Mucosa of descending colon (tissue), 3 donors: Measurements from ENCODE around the gene AKAP1. TPM values are rescaled to one million over a fixed set of nuclear protein-coding genes. Genes with fewer than 3 reads are reported as not detected.
A peak's percentile ranks its signal among the peaks of the same experiment; 100 is the strongest.

Experiments
- ATAC-seq: fragments of 200-7000 bp; cut with Tn5 transposase; one replicate; pipeline ENCODE4 v1.9.1; 2020; ENCODE audit warnings: mild to moderate bottlenecking, moderate library complexity
- DNase-seq, 3 donors: peaks; one replicate each; pipeline ENCODE4 v3.0.0-alpha.2; 2020
- H3K36me3 ChIP-seq: fragments of 200-600 bp; one replicate; pipeline ENCODE4 v1.8.0; 2021; ENCODE audit warnings: low read depth, mild to moderate bottlenecking
- H3K4me1 ChIP-seq: fragments of 200-600 bp; one replicate; pipeline ENCODE4 v1.8.0; 2021; ENCODE audit warnings: low read depth, mild to moderate bottlenecking
- H3K4me3 ChIP-seq: fragments of 200-600 bp; one replicate; pipeline ENCODE4 v1.8.0; 2021; ENCODE audit warnings: mild to moderate bottlenecking
- H3K9me3 ChIP-seq: fragments of 200-600 bp; one replicate; pipeline ENCODE4 v1.8.0; 2021; ENCODE audit warnings: mild to moderate bottlenecking
- CTCF ChIP-seq: fragments of 200-600 bp; IDR thresholded peaks from one replicate; pipeline ENCODE4 v1.8.0; 2022; ENCODE audit warnings: antibody characterized with exemption, mild to moderate bottlenecking
- intact Hi-C, 2 donors: fragments of 100-400 bp; cut with DNase I in 1 of 2; cut with micrococcal nuclease in 1 of 2; formaldehyde crosslinking; loops; one replicate each; pipeline versions ENCODE4 v1.11.0 to v1.11.1; 2022; cut with DNase I, micrococcal nuclease
- total RNA-seq, 3 donors: library from RNA; stranded (reverse); fragmentation: NEBNext Ultra II Directional in 2 of 3; extraction: Animal tissue kit (Norgen Biotek cat#: 25700) in 2 of 3; gene quantifications; one replicate each; pipeline versions ENCODE4 v1.2.1 to v1.2.4, GENCODE V29; 2021 to 2023
- donor health status: DM: no; HTN: no; CAD: no; lungs with moderate emphysema.
- donor health status: DM: no; HTN: no; CAD: no.
- donor health status: DM: no; HTN: yes; CAD: no.

The AKAP1 gene
- total RNA-seq, 3 donors from 2014 or later = 131 to 194 (median 155) TPM

GRCh38 chr17:57085448-57086068 is 512 bp downstream of the AKAP1 start:
- Histone ChIP-seq H3K4me3 (peak overlapping the region; percentile 77), H3K36me3 (no peaks in the 10 kb centered on the region), H3K4me1 (peaks cover 43% of the 10 kb centered on the region), H3K9me3 (no peaks in the 10 kb centered on the region)
- TF ChIP-seq CTCF = no peak
- ATAC-seq (peak; percentile 75), DNase-seq (peak; percentile 91 to 92 (median 91))
- intact Hi-C loops = no loop called here

- Histone ChIP-seq H3K36me3 (no peaks in the 10 kb centered on the region), H3K4me1 (peaks cover 50% of the 10 kb centered on the region), H3K4me3 (peak overlapping the region; percentile 77), H3K9me3 (no peaks in the 10 kb centered on the region)
- peak; percentile 64 for ATAC-seq
- DNase-seq = peak; percentile 85 to 89 (median 87)
- intact Hi-C loops = no loop called here
- TF ChIP-seq CTCF = no peak
Observed at GRCh38 chr17:57086069-57086930, 1.3 kb downstream of the AKAP1 start.

GRCh38 chr17:57088298-57088697 is 3.3 kb downstream of the AKAP1 start:
- DNase-seq (no peak), ATAC-seq (no peak)
- intact Hi-C loops = no loop called here
- Histone ChIP-seq H3K4me3 (no peak overlapping the region), H3K9me3 (no peaks in the 10 kb centered on the region), H3K4me1 (peaks cover 55% of the 10 kb centered on the region), H3K36me3 (no peaks in the 10 kb centered on the region)
- no peak for TF ChIP-seq CTCF

GRCh38 chr17:57089391-57089790 is 4.3 kb downstream of the AKAP1 start:
- intact Hi-C loops = no loop called here
- no peak for ATAC-seq
- H3K4me1 ChIP-seq = peaks cover 53% of the 10 kb centered on the region
- no peaks in the 10 kb centered on the region for H3K9me3 ChIP-seq
- no peak for TF ChIP-seq CTCF
- H3K4me3 ChIP-seq = no peak overlapping the region
- no peak for DNase-seq
- H3K36me3 ChIP-seq = no peaks in the 10 kb centered on the region

GRCh38 chr17:57090560-57091185 is 5.6 kb downstream of the AKAP1 start:
- Histone ChIP-seq H3K4me3 (no peak overlapping the region), H3K4me1 (peaks cover 54% of the 10 kb centered on the region), H3K36me3 (no peaks in the 10 kb centered on the region), H3K9me3 (no peaks in the 10 kb centered on the region)
- TF ChIP-seq CTCF = no peak
- no peak for DNase-seq
- intact Hi-C loops = no loop called here
- ATAC-seq = no peak
